Tibial nerve (tissue), 3 donors: ENCODE data around the gene PPP2R2D.

Experiments
- CTCF ChIP-seq, 5 experiments: fragments of 200-600 bp in 3 of 5; fragments of 450-650 bp in 2 of 5; sonication (generic) in 3 of 5; IDR thresholded peaks; one replicate each; pipeline ENCODE4 v1.5.1; 2016 to 2019; ENCODE audit warnings: antibody characterized with exemption in 5 of 5, mild to moderate bottlenecking in 3 of 5, moderate library complexity in 2 of 5
- POLR2A ChIP-seq, 2 donors: fragments of 450-650 bp; IDR thresholded peaks; one replicate each; pipeline ENCODE4 v1.6.1; 2017; ENCODE audit warnings: antibody characterized with exemption in 2 of 2, mild to moderate bottlenecking in 2 of 2, moderate library complexity in 2 of 2

- TF ChIP-seq POLR2A (IDR thresholded peaks at IDR 0.05) (no peak), CTCF (IDR thresholded peaks at IDR 0.05) (no peak)
These were observed 47.7 kb downstream of the PPP2R2D start for GRCh38 chr10:131948501-131948900.
